ENCODE results near the gene PAPPA2.

DNA sequence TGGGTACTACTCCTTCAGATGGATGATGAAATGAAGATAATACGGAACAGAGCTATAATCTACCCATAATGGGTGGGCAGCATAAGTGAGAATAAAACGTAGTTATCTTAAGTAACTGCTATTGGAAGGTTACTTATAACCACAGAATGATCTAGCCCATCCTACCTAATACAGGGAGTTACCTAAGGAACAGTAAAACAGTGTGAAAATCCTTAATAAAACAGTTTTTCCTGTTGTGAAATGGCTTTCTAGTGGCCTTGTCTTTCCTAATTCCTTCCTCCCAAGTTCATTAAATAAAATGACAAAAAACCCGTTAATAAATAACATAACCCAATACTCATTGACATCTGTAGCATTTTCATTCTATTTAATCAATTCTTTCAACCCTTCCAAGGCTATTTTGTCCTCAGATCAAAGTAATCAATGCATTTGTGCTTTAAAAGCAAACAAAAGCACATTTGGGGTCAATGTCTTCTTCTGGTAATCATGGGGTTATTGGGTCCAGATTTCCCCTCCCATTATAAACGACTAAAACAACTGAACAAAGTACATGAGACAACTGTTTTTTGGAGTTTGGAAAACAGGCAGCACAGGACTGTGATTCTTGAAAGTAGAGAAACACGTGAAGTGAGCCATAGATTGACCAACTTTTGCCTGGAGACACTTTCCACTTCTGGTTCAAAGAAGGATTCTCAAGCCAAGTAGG lies 42.0 kb downstream of the PAPPA2 start:
- TF ChIP-seq, protein P1, sequence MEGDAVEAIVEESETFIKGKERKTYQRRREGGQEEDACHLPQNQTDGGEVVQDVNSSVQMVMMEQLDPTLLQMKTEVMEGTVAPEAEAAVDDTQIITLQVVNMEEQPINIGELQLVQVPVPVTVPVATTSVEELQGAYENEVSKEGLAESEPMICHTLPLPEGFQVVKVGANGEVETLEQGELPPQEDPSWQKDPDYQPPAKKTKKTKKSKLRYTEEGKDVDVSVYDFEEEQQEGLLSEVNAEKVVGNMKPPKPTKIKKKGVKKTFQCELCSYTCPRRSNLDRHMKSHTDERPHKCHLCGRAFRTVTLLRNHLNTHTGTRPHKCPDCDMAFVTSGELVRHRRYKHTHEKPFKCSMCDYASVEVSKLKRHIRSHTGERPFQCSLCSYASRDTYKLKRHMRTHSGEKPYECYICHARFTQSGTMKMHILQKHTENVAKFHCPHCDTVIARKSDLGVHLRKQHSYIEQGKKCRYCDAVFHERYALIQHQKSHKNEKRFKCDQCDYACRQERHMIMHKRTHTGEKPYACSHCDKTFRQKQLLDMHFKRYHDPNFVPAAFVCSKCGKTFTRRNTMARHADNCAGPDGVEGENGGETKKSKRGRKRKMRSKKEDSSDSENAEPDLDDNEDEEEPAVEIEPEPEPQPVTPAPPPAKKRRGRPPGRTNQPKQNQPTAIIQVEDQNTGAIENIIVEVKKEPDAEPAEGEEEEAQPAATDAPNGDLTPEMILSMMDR (IDR thresholded peaks at IDR 0.05), result no peak
- TF ChIP-seq POLR2A (IDR thresholded peaks at IDR 0.05), result no peak
